Activated naive CD4-positive, alpha-beta T cell treated with anti-CD3 and anti-CD28 coated beads for 36 hours (primary cell): ENCODE data around the gene MYO6. TPM values are rescaled to one million over a fixed set of nuclear protein-coding genes. Genes with fewer than 3 reads are reported as not detected.

Experiments used
- CTCF ChIA-PET: fragments of 350-600 bp; sonication (Branson Sonifier 250); formaldehyde crosslinking; loops from one replicate; lab custom pipeline; 2021; ENCODE audit warnings: antibody characterized with exemption; lab: Charles Lee
- DNase-seq: peaks from one replicate; pipeline ENCODE4 v3.0.0-alpha.2; 2020
- H3K27ac Mint-ChIP-seq: one replicate; pipeline ENCODE4 v1.8.0; 2021; ENCODE audit warnings: mild to moderate bottlenecking, mixed read lengths
- H3K27me3 Mint-ChIP-seq: one replicate; pipeline ENCODE4 v1.8.0; 2021; ENCODE audit warnings: low read depth, mixed read lengths
- H3K36me3 Mint-ChIP-seq: one replicate; pipeline ENCODE4 v1.8.0; 2021; ENCODE audit warnings: low read depth, mixed read lengths
- H3K4me1 Mint-ChIP-seq: one replicate; pipeline ENCODE4 v1.8.0; 2021; ENCODE audit warnings: low read depth, mixed read lengths
- H3K4me3 Mint-ChIP-seq: one replicate; pipeline ENCODE4 v1.8.0; 2021; ENCODE audit warnings: mild to moderate bottlenecking, moderate library complexity, mixed read lengths
- H3K9me3 Mint-ChIP-seq: one replicate; pipeline ENCODE4 v1.8.0; 2021; ENCODE audit warnings: mixed read lengths
- intact Hi-C: fragments of 100-400 bp; cut with micrococcal nuclease; formaldehyde crosslinking; loops from one replicate; pipeline ENCODE4 v1.15.1; 2023
- total RNA-seq, 2 experiments: library from RNA; stranded (reverse); gene quantifications; one replicate each; pipeline ENCODE4 v1.2.3, GENCODE V29; 2021

The MYO6 gene
- total RNA-seq, 2 experiments from 2014 or later = 1.8 to 2.0 TPM

DNA sequence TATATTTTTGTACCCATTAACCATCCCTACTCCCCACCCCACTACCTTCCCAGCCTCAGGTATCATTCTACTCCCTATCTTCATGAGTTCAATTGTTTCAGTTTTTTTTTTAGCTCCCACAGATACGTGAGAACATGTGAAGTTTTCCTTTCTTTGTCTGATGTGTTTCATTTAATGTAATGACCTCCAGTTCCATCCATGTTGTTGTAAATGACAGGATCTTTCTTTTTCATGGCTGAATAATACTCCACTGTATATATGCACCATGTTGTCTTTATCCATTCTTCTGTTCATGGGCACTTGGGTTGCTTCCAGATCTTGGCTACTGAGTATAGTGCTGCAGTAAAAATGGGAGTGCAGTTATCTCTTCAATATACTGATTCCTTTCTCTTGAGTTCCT, 63.5 kb downstream of the MYO6 start:
- no peaks in the 10 kb centered on the region for H3K36me3 Mint-ChIP-seq
- H3K27me3 Mint-ChIP-seq = no peaks in the 10 kb centered on the region
- no peak for DNase-seq
- H3K4me3 Mint-ChIP-seq = no peak overlapping the region
- no peaks in the 10 kb centered on the region for H3K4me1 Mint-ChIP-seq
- CTCF ChIA-PET = interaction anchor here (0.6 kb wide), 1 partner anchor 18 kb away, joined by 3 read pairs; no protein-coding TSS in a partner anchor
- H3K27ac Mint-ChIP-seq = no peak overlapping the region
- no peaks in the 10 kb centered on the region for H3K9me3 Mint-ChIP-seq
- intact Hi-C loops = no loop called here

DNA sequence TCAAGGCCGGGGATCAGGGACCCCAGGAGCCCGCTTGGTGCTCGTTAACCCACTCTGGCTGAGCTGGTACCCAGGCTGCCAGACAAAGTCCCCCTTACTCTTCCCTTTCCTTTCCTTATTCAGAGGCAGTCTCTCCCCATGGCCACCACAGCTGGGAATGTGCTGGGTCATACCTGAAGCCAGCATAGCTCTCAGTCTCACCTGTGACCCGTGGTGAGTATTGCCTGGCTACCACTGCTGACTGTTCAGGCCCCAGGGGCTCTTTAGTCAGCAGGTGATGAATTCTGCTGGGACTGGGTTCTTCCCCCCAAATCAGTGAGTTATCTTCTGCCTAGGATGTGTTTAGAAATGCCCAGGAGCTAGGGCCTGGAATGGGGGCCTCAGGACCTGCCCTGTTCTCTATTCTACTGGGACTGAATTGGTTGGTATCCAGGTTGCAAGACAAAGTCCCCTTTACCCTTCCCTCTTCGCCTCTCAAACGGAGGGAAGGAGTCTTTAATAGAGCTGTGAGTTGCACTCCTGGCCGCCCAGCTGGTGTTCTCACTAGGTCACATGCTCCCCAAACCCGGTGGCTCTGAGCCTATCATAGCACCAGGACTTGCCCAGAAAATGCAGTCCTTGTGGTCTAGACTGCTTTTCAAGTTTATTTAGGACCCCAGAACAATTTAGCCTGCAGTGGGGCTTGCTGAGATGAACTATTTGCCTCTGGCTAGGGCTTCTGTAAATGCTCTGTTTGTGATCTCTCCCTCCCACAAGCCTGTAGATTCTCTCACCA, 64.6 kb downstream of the MYO6 start:
- Mint-ChIP-seq H3K36me3 (no peaks in the 10 kb centered on the region), H3K27me3 (no peaks in the 10 kb centered on the region), H3K27ac (no peak overlapping the region), H3K9me3 (no peaks in the 10 kb centered on the region), H3K4me1 (no peaks in the 10 kb centered on the region), H3K4me3 (no peak overlapping the region)
- DNase-seq = no peak
- intact Hi-C loops = no loop called here
- CTCF ChIA-PET = no interaction called here

DNA sequence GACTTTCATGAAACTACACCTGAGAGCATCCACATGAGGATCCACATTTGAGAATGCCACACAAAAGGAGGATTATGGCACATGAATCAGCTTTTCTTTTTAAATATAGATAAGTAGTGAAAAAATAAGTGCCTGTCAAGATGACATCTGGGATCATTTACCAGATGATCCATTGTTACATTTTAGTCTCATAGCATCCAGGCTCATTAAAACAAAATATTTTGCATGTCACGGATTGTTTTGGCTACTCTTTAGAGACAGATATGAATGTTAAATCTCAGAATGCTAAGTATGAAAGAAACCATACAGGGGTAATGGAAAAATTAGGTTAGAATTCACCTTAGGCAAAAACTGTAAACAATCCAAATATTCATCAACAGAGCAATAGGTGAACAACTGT, 66.7 kb downstream of the MYO6 start:
- Mint-ChIP-seq H3K9me3 (no peaks in the 10 kb centered on the region), H3K4me1 (no peaks in the 10 kb centered on the region), H3K36me3 (no peaks in the 10 kb centered on the region), H3K27ac (no peak overlapping the region), H3K27me3 (no peaks in the 10 kb centered on the region), H3K4me3 (no peak overlapping the region)
- intact Hi-C loops = no loop called here
- CTCF ChIA-PET = no interaction called here
- DNase-seq = no peak

DNA sequence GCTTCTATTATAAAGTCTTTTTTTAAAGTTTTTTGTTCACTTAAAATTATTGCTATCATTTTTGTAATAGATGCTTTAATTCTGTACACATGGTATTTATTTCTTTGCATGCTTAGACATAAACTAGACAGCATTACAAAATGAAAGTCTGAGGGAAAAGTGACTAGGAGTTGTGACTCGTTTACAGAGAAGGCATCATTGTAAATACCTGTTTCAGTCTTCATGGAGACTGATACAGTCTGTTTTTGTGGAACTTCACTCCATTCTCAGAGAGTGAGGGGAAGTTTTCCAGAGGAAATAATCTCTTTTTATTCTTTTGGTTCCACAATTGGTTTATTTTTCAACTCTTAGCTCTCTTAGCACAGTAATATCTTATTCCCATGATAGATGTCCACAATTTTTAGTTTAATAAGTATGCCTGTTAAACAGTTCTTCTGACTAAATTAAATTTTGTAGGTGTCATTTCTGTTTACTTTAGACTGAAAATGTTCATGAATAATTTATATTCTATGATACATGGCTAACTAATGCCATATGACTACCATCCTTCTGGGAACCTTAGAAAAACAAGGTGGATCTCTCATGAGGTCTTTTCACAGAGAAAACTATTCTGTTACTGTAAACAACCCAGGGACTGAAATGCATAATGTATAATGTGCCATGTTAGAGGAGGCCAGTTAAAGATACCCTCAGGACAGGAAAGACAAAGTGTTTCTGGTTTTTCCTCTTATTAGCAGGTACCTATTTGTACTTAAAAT, 69.2 kb downstream of the MYO6 start:
- Mint-ChIP-seq H3K4me3 (no peak overlapping the region), H3K27ac (no peak overlapping the region), H3K36me3 (no peaks in the 10 kb centered on the region), H3K9me3 (no peaks in the 10 kb centered on the region), H3K27me3 (no peaks in the 10 kb centered on the region), H3K4me1 (no peaks in the 10 kb centered on the region)
- DNase-seq = no peak
- CTCF ChIA-PET = no interaction called here
- intact Hi-C loops = no loop called here

DNA sequence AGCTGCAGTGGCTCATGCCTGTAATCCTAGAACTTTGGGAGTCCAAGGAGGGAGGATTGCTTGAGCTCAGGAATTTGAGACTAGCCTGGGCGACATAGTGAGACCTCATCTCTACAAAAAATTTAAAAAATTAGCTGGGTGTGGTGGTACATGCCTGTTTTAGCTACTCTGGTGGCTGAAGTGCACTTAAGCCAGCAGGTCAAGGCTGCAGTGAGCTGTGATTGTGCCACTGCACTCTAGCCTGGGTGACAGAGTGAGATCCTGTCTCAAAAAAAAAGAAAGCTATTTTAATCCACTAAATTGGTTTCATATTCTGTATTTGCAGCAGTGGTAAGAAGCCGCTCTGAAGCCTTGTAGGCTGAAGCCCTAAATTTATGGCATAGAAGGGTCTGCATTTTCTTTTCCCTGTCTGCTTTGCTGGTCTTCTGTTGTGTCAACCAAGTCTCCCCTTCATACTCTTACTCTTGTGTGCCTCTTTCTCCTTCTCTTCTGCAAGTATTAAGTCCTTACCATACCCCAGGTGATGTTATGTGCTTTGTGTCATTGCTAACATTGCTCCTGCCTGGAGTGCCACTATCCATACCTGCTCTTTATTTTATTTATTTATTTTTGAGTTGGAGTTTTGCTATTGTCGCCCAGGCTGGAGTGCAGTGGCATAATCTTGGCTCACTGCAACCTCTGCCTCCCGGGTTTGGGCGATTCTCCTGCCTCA, 70.9 kb downstream of the MYO6 start:
- H3K4me3 Mint-ChIP-seq = no peak overlapping the region
- H3K9me3 Mint-ChIP-seq = no peaks in the 10 kb centered on the region
- peaks cover 3% of the 10 kb centered on the region for H3K27me3 Mint-ChIP-seq
- H3K36me3 Mint-ChIP-seq = no peaks in the 10 kb centered on the region
- H3K4me1 Mint-ChIP-seq = no peaks in the 10 kb centered on the region
- DNase-seq = no peak
- no peak overlapping the region for H3K27ac Mint-ChIP-seq
- CTCF ChIA-PET = no interaction called here
- intact Hi-C loops = no loop called here

DNA sequence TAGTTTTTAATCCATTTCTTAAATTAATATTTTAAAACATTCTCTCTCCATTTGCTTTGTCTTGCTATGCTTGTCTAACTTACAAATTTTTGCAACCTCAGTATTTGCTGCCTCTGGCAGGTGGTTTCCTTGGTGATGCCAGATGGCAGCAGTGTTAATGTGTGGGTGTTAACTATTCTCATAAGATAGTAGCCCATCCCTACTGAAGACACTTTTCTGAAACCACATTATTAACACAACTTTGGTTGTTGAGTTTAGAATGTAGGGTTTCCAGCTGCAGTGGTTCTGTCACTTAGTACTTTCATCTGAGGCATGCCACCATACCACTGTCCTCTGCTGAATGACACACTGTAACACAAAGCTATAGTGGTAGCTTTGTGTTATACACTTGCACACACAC, 75.1 kb downstream of the MYO6 start:
- H3K27ac Mint-ChIP-seq = no peak overlapping the region
- no peaks in the 10 kb centered on the region for H3K36me3 Mint-ChIP-seq
- H3K9me3 Mint-ChIP-seq = no peaks in the 10 kb centered on the region
- DNase-seq = no peak
- H3K27me3 Mint-ChIP-seq = peaks cover 3% of the 10 kb centered on the region
- no peaks in the 10 kb centered on the region for H3K4me1 Mint-ChIP-seq
- CTCF ChIA-PET = no interaction called here
- H3K4me3 Mint-ChIP-seq = no peak overlapping the region
- intact Hi-C loops = no loop called here

DNA sequence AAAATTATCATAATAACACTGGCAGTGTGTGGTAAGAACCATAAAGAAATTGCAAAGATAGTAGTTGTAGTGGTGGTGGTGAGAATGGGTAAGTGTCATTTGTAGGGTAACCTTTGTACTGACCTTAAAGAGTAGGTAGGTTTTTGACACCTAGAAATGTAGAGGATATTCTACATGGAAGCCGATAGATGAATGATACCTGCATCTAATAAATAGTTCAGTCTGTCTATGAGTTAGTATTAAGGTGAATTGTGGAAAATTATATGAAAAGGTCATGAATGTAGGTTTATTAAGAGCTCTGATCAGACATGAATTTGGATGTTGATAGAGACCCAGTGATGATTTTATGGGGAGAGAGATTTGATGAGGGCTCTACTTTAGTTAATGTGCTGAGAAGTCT, 78.1 kb downstream of the MYO6 start:
- no peak for DNase-seq
- CTCF ChIA-PET = no interaction called here
- peaks cover 9% of the 10 kb centered on the region for H3K4me1 Mint-ChIP-seq
- no peak overlapping the region for H3K27ac Mint-ChIP-seq
- no peaks in the 10 kb centered on the region for H3K36me3 Mint-ChIP-seq
- no peaks in the 10 kb centered on the region for H3K9me3 Mint-ChIP-seq
- intact Hi-C loops = no loop called here
- H3K4me3 Mint-ChIP-seq = no peak overlapping the region
- H3K27me3 Mint-ChIP-seq = peaks cover 5% of the 10 kb centered on the region

DNA sequence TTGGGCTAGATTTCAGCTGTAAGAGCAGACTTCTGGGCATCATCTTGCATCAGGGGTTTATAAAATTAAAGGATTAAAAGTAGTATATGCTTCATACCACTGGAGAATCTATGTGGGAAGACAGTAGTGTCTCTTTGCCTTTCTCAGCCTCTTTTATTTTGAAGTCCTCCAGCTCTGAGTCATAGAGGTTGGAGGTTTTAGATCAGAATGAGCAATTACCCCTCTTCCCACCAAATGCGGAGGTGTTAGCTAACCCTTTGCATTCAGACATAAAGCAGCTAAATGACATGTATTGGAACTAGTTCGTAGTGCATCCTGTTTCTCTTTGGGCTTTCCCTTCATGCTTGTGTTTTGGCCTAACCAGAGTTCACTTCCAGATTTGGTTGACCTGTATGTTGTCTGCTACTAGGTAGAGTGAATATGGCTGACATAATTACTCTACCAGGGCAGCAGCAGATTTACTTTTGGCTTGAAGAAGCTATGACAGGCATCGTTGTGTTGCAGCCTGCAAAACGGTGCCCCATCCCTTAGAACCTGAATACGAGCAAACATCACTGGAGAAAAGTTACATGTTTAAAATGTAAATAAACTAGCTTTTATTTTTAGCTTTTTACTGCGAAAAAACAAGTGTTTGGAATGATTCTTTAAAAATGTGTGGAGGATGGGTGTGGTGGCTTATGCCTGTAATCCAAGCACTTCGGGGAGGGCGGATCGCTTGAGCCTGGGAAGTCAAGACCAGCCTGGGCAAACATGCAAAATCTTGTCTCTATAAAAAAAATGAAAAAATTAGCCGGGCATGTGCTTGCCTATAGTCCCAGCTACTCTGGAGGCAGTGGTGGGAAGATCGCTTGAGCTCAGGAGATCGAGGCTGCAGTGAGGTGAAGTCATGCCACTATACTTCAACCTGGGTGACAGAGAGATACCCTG, 82.2 kb downstream of the MYO6 start:
- peak; percentile 39 for DNase-seq
- Mint-ChIP-seq H3K9me3 (no peaks in the 10 kb centered on the region), H3K4me3 (no peak overlapping the region), H3K27ac (no peak overlapping the region), H3K4me1 (peaks cover 9% of the 10 kb centered on the region), H3K36me3 (no peaks in the 10 kb centered on the region), H3K27me3 (peaks cover 3% of the 10 kb centered on the region)
- intact Hi-C loops = loop anchor here (1.0 to 2.0 kb wide), 2 partner anchors 49 to 82 kb away; partner anchors contain the start of gene MYO6
- CTCF ChIA-PET = no interaction called here

DNA sequence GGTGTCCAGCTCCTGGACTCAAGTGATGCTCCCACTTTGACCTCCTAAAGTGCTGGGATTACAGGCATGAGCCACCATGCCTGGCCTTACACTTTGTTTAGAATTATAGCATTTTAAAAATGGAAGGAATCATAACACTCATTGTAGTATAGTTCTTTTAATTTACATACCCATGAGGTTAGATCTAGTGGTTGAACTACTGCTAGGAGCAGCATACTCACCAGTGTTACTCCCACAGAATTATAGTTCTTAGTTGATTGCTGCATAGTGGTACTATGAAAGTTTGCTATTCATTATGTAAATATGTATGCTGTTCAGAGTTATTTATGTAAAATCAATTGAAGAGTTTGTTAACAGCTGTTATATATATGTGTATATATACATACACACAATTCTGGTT, 85.4 kb downstream of the MYO6 start:
- DNase-seq = no peak
- no peak overlapping the region for H3K27ac Mint-ChIP-seq
- intact Hi-C loops = no loop called here
- CTCF ChIA-PET = no interaction called here
- H3K4me1 Mint-ChIP-seq = peaks cover 9% of the 10 kb centered on the region
- H3K9me3 Mint-ChIP-seq = no peaks in the 10 kb centered on the region
- no peaks in the 10 kb centered on the region for H3K36me3 Mint-ChIP-seq
- H3K4me3 Mint-ChIP-seq = no peak overlapping the region
- peaks cover 3% of the 10 kb centered on the region for H3K27me3 Mint-ChIP-seq

DNA sequence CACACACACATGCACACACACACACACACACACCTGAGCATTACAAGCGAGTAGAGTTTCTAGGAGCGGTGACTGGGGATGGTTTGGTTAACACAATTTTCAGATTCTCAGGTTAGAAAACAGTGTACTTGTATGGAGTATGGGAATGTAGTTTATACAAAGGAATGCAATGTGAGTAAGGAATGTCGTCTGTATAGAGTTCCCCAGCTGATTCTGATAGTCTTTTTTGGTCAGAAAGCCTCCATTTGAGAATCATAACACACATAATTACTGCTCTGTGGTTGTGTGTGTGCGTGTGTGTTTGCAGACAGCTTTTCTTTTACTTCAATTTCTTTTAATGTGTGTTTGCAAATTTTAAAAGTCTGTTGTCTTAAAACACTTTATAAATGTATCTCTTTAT, 93.2 kb downstream of the MYO6 start:
- Mint-ChIP-seq H3K9me3 (no peaks in the 10 kb centered on the region), H3K27me3 (no peaks in the 10 kb centered on the region), H3K4me3 (no peak overlapping the region), H3K36me3 (no peaks in the 10 kb centered on the region), H3K4me1 (no peaks in the 10 kb centered on the region), H3K27ac (no peak overlapping the region)
- intact Hi-C loops = no loop called here
- no peak for DNase-seq
- CTCF ChIA-PET = interaction anchor here (1.0 to 2.3 kb wide), 2 partner anchors 51 to 142 kb away, joined by 3 to 8 read pairs; no protein-coding TSS in a partner anchor

DNA sequence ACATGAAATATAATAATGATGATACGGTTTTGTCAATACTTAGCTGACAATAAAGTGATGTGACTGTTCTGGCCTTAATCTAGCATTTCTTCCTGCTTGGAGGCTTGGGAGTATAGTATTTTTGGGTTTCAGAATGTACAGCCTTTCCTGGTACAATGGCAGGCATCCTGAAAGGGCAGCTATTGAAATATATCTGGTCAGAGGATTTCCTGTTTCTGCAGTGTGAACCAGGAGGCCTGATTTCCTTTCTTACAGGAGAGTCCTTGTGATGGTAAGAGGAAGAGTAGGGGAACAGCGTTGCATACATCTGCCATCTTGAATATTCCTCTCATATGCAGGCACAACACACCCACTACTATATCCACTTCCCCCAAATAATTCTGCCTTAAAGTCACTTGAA, 93.7 kb downstream of the MYO6 start:
- H3K4me1 Mint-ChIP-seq = no peaks in the 10 kb centered on the region
- CTCF ChIA-PET = interaction anchor here (2.3 kb wide), 1 partner anchor 51 kb away, joined by 8 read pairs; no protein-coding TSS in a partner anchor
- no peak overlapping the region for H3K27ac Mint-ChIP-seq
- no peaks in the 10 kb centered on the region for H3K9me3 Mint-ChIP-seq
- no peaks in the 10 kb centered on the region for H3K27me3 Mint-ChIP-seq
- intact Hi-C loops = no loop called here
- no peak for DNase-seq
- H3K4me3 Mint-ChIP-seq = no peak overlapping the region
- no peaks in the 10 kb centered on the region for H3K36me3 Mint-ChIP-seq
